SK-N-MC (cell line): ENCODE results near the gene PSTPIP2.

Experiments
- EZH2 ChIP-seq: fragments of 200-600 bp; sonication (generic); IDR thresholded peaks from one replicate; pipeline ENCODE4 v1.6.1; 2017; ENCODE audit warnings: antibody characterized with exemption
- FOXP2 ChIP-seq: optimal IDR thresholded peaks from 2 replicates; pipeline ENCODE3; 2011; ENCODE audit warnings: mild to moderate bottlenecking, moderate library complexity; ENCODE audit not compliant: insufficient read depth; ENCODE audit errors: extremely low read length, control extremely low read depth
- POLR2AphosphoS5 ChIP-seq: IDR thresholded peaks from 2 replicates; pipeline ENCODE4 v1.6.1; 2012; ENCODE audit warnings: mild to moderate bottlenecking, low read depth, low read length, borderline replicate concordance

DNA sequence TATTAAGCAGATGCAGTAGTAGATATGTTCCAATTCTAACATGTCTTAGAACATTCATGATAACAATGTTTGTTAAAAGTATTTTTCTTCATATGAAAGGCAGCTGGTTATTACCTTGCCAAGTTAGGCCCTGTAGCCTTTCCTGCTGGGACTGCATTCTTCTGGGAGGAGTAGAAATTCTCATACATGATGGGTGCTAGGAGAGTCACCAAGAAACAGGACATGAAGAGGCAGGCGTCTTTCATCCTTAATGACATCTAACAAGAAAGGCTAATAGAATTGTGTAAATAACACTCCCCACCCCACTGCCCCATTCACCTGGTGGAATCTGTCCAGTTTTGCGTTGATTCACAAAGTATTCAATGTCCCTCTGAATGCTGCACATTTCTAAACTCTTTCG, 80.3 kb downstream of the PSTPIP2 start:
- TF ChIP-seq EZH2 = no peak
- TF ChIP-seq POLR2AphosphoS5 = no peak
- no peak for TF ChIP-seq FOXP2
